Esophagus squamous epithelium (tissue), 5 donors: ENCODE data around the gene SLC28A3. TPM values are rescaled to one million over a fixed set of nuclear protein-coding genes. Genes with fewer than 3 reads are reported as not detected.

Experiments
- DNase-seq: peaks from one replicate; lab custom pipeline; 2025; lab: John Stamatoyannopoulos, UW
- H3K27ac ChIP-seq, 4 donors: fragments of 200-600 bp; sonication (generic); one replicate each; pipeline ENCODE4 v1.5.1; 2016 to 2019; ENCODE audit warnings: mild to moderate bottlenecking in 1 of 4
- H3K27me3 ChIP-seq, 4 donors: fragments of 200-600 bp; sonication (generic); 1 replicate in 3 of 4; 2 replicates in 1 of 4; pipeline versions ENCODE4 v1.5.1 to v1.6.0; 2017 to 2021; ENCODE audit warnings: antibody characterized with exemption in 1 of 4
- H3K36me3 ChIP-seq, 3 donors: fragments of 200-600 bp; sonication (generic); one replicate each; pipeline ENCODE4 v1.5.1; 2016 to 2019
- H3K4me1 ChIP-seq, 3 donors: fragments of 200-600 bp; sonication (generic); one replicate each; pipeline ENCODE4 v1.5.1; 2017 to 2019
- H3K4me3 ChIP-seq, 4 donors: fragments of 200-600 bp; sonication (generic); 1 replicate in 3 of 4; 2 replicates in 1 of 4; pipeline ENCODE4 v1.5.1; 2016 to 2019; ENCODE audit warnings: mild to moderate bottlenecking in 2 of 4, moderate library complexity in 1 of 4
- H3K9me3 ChIP-seq, 3 donors: fragments of 200-600 bp; sonication (generic); one replicate each; pipeline ENCODE4 v1.5.1; 2016 to 2019
- CTCF ChIP-seq, 6 experiments: fragments of 450-650 bp in 4 of 6; fragments of 200-600 bp in 2 of 6; sonication (generic) in 2 of 6; IDR thresholded peaks; one replicate each; pipeline ENCODE4 v1.5.1; 2016 to 2019; ENCODE audit warnings: antibody characterized with exemption in 6 of 6, mild to moderate bottlenecking in 4 of 6, moderate library complexity in 4 of 6
- POLR2A ChIP-seq, 4 donors: fragments of 450-650 bp; IDR thresholded peaks; one replicate each; pipeline ENCODE4 v1.6.1; 2017; ENCODE audit warnings: antibody characterized with exemption in 4 of 4, mild to moderate bottlenecking in 4 of 4, moderate library complexity in 3 of 4
- WGBS, 2 donors: methylation state at CpG; one replicate each; pipeline ENCODE4 v1.1.5; 2018; 5-methylcytosine and 5-hydroxymethylcytosine counted together
- intact Hi-C: fragments of 100-400 bp; cut with DNase I; formaldehyde crosslinking; loops from one replicate; pipeline ENCODE4 v1.15.0; 2022
- total RNA-seq, 4 donors: library from RNA; depleted of rRNA; stranded (reverse); fragments of >200 nt; gene quantifications; one replicate each; pipeline ENCODE4 v1.1.0, GENCODE V29; 2016
- donor health status: DM: yes; HTN: yes; CAD: no.

SLC28A3 gene
- total RNA-seq, 4 donors from 2014 or later: 0.95 to 16.1 (median 2.7) TPM

GRCh38 chr9:84294241-84294950 is 46.2 kb downstream of the SLC28A3 start:
- Histone ChIP-seq H3K4me3 (no peak overlapping the region), H3K4me1 (peaks cover 0 to 42% (median 15%) of the 10 kb centered on the region in 3 donors), H3K27me3 (no peaks in the 10 kb centered on the region), H3K9me3 (no peaks in the 10 kb centered on the region), H3K36me3 (peaks cover 0 to 6% (median 0%) of the 10 kb centered on the region in 3 donors), H3K27ac (no peak overlapping the region)
- 88 to 97% methylated on average over 5 of the region's 5 CpGs for WGBS, 2 donors
- TF ChIP-seq POLR2A (IDR thresholded peaks at IDR 0.05) (no peak), CTCF (IDR thresholded peaks at IDR 0.05) (no peak)
- no peak for DNase-seq
- intact Hi-C loops: no loop called here

- 55 to 64% methylated on average over 4 of the region's 4 CpGs for WGBS, 2 donors
- no peak for DNase-seq
- intact Hi-C loops: no loop called here
Observed at GRCh38 chr9:84293001-84293798, 47.4 kb downstream of the SLC28A3 start.

GRCh38 chr9:84285381-84285780 is 55.2 kb downstream of the SLC28A3 start:
- Histone ChIP-seq H3K4me3 (no peak overlapping the region), H3K9me3 (no peaks in the 10 kb centered on the region), H3K4me1 (no peaks in the 10 kb centered on the region), H3K27ac (no peak overlapping the region), H3K36me3 (peaks cover 0 to 6% (median 0%) of the 10 kb centered on the region in 3 donors), H3K27me3 (no peaks in the 10 kb centered on the region)
- intact Hi-C loops: no loop called here
- TF ChIP-seq POLR2A (IDR thresholded peaks at IDR 0.05) (no peak), CTCF (IDR thresholded peaks at IDR 0.05) (no peak)
- no peak for DNase-seq
- 76 to 79% methylated on average over 2 of the region's 2 CpGs for WGBS, 2 donors

More at GRCh38 chr9:84293001-84293798, 47.4 kb downstream of the SLC28A3 start:
- peaks cover 0 to 42% (median 15%) of the 10 kb centered on the region in 3 donors for H3K4me1 ChIP-seq
- H3K9me3 ChIP-seq: no peaks in the 10 kb centered on the region
- H3K27me3 ChIP-seq: no peaks in the 10 kb centered on the region
- H3K27ac ChIP-seq: no peak overlapping the region
- H3K36me3 ChIP-seq: peaks cover 0 to 6% (median 0%) of the 10 kb centered on the region in 3 donors
- H3K4me3 ChIP-seq: no peak overlapping the region
- TF ChIP-seq POLR2A (IDR thresholded peaks at IDR 0.05) (no peak), CTCF (IDR thresholded peaks at IDR 0.05) (no peak)

- H3K4me3 ChIP-seq: no peak overlapping the region
- TF ChIP-seq POLR2A (IDR thresholded peaks at IDR 0.05): no peak
- no peak for TF ChIP-seq CTCF (IDR thresholded peaks at IDR 0.05)
- no peaks in the 10 kb centered on the region for H3K27me3 ChIP-seq
- no peak for DNase-seq
- H3K36me3 ChIP-seq: no peaks in the 10 kb centered on the region
- no peak overlapping the region for H3K27ac ChIP-seq
- 51 to 65% methylated on average over 6 of the region's 6 CpGs for WGBS, 2 donors
- H3K9me3 ChIP-seq: no peaks in the 10 kb centered on the region
- intact Hi-C loops: no loop called here
- no peaks in the 10 kb centered on the region for H3K4me1 ChIP-seq
Observed at GRCh38 chr9:84283946-84284345, 56.6 kb downstream of the SLC28A3 start.

- intact Hi-C loops: no loop called here
- Histone ChIP-seq H3K27me3 (peaks cover 0 to 9% (median 0%) of the 10 kb centered on the region in 4 donors), H3K36me3 (peaks cover 0 to 15% (median 0%) of the 10 kb centered on the region in 3 donors), H3K4me3 (no peak overlapping the region), H3K27ac (no peak overlapping the region), H3K4me1 (no peaks in the 10 kb centered on the region), H3K9me3 (no peaks in the 10 kb centered on the region)
- 38 to 50% methylated on average over 1 of the region's 1 CpG for WGBS, 2 donors
- no peak for DNase-seq
- TF ChIP-seq CTCF (IDR thresholded peaks at IDR 0.05): no peak
- TF ChIP-seq POLR2A (IDR thresholded peaks at IDR 0.05): no peak
Observed at GRCh38 chr9:84278130-84278529, 62.4 kb downstream of the SLC28A3 start.
